ENCODE results near the gene HIGD1A. TPM values are rescaled to one million over a fixed set of nuclear protein-coding genes. Genes with fewer than 3 reads are reported as not detected.

Gene HIGD1A
- total RNA-seq, 1 donor from 2014 or later, result 117 TPM

DNA sequence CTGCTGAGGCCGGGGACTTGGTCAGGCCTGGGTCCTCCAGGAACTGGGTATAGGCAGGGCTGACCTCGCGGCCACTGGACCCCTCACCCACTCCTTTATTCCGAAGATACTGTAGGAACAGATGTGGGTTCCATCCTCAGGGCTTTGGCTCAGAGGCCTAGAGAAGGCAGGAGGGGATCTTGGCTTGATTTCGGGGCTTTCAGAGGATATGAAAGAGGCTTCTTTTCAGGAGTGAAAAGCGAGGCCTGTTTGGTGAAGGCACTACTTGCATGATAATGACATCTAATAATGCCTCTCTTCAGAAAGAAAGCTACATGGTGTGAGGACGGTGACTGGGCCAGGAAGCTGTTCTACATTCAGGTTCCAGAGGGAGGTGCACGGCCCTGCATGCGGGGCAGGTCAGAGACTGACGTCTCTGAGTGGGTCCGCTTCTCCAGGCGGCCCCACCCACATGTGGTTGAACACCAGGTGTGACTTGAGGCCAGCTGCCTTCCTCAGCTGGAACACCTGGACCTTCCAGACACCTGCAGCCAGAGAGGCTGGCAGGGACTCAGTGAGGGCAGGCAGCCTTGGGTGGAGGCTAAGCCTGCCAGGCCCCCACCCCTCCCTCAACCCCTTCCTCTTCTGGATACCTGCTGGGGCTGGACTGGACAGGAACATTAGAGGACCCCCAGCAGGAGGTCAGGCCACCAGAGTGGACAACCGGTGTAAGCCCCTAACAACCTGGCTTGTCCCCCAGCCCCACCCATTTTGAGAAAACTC lies 70.6 kb downstream of the HIGD1A start:
- peak; percentile 58 for DNase-seq

Small RNA genes within 50 kb of the gene (small RNA-seq; reads per million reads assigned to genes)
- gene CCDC13, result not detected

Other genes starting within 250 kb of the HIGD1A start
- 78.5 TPM for gene SEC22C, start 222.5 kb downstream of the HIGD1A start, total RNA-seq
- gene SS18L2, start 213.6 kb downstream of the HIGD1A start, total RNA-seq, result 26.4 TPM
- gene NKTR, start 203.8 kb downstream of the HIGD1A start, total RNA-seq, result 246 TPM
- 22.1 TPM for gene ZBTB47, start 150.8 kb downstream of the HIGD1A start, total RNA-seq
- gene KLHL40, start 119.0 kb downstream of the HIGD1A start, total RNA-seq, result not detected
- not detected for gene HHATL, start 101.7 kb downstream of the HIGD1A start, total RNA-seq
- gene CCDC13, start 31.2 kb downstream of the HIGD1A start, total RNA-seq, result 3.6 TPM
- 0.16 TPM for gene ACKR2, start 5.0 kb upstream of the HIGD1A start, total RNA-seq
- gene CYP8B1, start 71.4 kb upstream of the HIGD1A start, total RNA-seq, result not detected
- 20.4 TPM for gene ZNF662, start 101.7 kb upstream of the HIGD1A start, total RNA-seq
- 8.4 TPM for gene GASK1A, start 174.8 kb upstream of the HIGD1A start, total RNA-seq